GM21447 (cell line): ENCODE measurements around the gene COL5A2.

ENCODE experiments used
- ATAC-seq: cut with Tn5 transposase; IDR thresholded peaks from one replicate; pipeline ENCODE4 v1.9.1; 2021; ENCODE audit not compliant: unreplicated experiment

COL5A2 gene

DNA sequence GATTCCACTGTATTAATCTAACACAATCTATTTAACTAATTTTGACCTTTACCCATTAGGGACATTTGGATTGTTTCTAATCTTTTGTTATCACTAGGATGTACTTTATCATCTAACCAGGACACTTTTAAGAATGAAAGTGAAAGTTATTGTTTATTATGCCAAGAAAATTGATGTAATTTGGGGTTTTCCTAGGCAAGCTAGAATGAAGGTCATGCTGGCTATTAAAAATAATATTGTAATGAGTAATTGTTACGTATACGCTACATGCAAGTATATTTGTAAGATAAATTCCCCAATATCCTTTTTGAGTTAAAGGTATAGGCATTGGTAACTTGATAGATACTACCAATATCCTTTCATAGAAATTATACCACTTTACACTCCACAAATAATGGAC is 74.6 kb downstream of the COL5A2 start:
- ATAC-seq = no peak

DNA sequence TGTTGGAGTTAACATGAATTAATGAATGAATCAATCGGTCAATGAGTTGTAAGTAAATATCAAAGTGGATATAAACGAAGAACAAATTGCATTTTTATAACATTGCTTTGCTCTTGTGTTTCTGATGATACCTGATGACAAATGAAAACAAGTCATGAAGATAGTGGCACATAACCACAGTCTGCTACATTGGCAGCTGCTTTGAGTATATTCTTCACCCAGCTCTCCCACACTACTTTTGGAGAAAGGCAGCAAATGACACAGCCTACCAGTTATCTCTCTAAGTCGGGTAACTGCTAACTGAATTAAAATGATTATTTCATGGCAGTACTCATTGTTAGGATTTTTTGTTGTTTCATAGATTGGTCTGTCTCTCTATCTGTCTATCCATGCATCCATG is 76.8 kb downstream of the COL5A2 start:
- no peak for ATAC-seq

DNA sequence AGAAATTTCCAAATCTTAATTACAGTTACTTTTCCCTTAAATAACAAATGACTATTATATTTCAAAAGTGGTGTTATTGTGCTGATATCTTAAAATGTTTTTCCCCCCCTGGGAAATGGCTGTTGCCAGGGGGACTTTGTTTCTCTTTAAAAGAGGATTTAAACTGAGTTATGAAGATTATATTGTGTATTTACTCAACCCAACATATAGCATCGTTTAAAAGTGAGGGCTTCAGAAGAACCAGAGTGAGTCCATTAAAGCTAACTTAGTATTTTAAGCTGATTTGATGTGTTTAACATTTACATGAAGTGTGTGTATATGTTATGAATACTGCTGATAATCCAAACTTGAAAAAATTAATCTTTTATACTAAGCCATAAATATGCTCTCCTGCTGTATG is 81.6 kb downstream of the COL5A2 start:
- ATAC-seq = no peak

DNA sequence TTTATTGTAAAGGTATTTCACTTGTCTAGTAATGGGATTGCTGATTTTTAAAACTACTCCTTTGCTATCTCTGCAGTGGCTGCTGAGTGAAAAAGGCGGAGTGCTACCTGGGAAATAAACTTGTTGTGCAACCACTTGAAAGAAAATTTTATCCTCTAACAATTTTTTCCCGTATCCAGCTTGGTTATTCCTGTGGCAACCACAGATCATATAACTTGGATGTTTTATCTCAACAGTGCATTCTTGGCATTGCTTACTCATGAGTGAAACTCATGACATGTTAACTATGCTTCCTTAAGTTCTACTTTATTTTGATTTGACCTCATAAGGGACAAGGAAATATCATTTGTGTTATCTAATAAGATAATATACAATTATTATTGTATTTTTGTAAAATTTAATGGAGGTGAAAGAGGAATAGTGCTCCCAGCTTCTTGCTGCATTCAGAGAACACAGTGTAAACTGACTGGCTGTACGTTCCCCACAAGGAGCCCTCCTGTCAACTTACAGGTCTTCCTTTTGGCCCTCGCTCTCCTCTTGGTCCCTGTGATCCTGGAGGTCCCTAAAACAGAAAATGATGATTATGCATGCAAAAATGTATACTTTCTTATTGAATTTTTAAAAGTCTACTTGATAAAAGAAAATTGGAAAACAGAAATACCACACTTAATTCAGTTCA is 82.7 kb downstream of the COL5A2 start:
- ATAC-seq = no peak

DNA sequence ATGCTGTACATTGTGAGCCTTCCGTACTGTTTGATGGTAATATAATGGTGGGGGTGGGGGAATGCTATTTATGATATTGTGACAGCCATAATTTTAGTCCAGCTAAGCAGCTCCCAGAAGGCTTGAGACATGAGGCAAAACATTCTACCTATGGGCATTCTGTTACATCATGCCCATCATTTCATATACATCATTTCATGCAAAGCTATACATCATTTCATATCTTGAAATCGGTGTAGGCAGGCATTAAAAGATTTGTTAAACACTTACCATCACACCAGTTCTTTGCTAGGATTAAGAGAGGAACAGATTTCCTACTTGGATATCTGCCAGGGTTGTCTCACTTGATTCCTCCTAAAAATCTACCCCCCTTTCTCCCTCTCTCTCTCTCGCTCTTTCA is 84.5 kb downstream of the COL5A2 start:
- no peak for ATAC-seq

DNA sequence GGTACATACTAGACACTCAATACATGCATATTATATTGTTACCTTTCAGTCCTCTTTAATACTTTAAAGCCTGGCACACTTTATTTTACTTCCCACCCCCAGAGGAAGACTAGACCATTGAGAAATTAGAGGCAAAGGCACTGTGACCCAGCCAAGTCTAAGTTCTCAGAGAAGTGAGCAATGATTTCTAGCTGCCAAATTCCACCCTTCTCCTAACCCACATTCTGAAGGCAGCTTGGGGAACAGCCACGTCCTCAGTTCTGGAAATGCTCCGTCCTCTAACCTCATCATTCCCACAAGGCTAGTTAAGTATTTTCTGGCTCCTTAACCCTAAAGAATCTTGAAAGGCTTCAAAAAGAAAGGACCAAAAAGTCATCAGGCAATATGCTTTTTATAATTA is 86.6 kb downstream of the COL5A2 start:
- ATAC-seq = no peak

DNA sequence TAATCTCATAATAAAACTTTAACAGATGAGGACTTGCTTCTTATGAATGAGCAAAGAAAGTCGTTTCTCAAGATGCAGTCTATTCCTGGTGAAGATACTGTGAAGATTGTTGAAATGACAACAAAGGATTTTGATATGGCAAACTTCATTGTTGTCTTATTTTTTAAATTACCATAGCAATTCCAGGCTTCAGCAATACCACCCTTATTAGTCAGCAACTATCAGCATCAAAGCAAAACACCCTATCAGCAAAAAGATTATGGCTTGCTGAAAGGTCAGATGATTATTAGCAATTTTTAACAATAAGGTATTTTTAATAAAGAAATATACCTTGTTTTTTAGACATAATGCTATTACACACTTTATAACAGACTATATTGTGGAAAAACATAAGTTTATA is 88.3 kb downstream of the COL5A2 start:
- ATAC-seq = no peak

DNA sequence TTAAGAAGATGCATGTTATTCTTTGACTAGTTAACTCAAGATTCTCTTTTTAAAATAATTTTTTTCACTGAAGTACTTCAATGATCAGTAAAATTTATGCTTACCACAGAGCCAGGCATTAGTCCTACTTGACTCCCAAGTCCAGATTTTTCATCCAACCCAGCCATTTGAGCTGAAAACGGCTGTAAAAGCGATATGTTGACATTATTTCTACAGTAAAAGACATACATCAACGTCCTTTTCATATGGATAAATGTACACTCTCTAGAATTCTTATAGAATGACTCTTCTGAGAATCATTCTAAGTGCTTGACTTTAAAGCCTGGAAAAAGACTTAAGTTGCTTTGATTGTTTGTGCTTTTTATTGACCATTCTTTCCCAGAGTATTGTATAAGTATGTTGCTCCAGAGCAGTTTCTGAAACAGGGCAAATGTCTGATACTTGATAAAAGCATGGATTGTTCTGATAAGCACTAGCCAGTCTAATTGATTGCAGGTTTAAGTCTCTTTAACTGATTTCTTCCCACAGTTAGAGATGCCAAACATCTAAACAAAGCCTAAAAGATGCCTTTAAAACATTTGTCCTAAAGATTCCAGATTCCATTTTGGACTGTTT is 90.9 kb downstream of the COL5A2 start:
- no peak for ATAC-seq

DNA sequence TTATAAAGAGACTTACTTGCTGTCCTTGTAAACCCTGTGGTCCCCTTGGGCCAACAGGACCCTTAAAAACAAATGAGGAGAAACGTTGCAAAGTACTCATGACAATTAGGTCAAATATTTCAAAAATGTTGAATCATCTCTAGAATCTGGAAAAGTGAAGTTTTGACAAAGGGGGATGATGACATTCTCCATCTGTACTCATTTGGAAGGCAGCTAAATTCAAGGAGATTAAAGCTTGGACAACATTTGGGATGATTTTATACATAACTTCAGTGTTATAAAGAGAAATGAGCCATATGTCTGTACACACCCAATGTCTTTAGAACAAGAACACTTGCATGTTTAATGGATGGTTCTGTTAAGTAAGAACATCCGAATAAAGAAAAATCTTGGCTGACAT is 92.9 kb downstream of the COL5A2 start:
- no peak for ATAC-seq

DNA sequence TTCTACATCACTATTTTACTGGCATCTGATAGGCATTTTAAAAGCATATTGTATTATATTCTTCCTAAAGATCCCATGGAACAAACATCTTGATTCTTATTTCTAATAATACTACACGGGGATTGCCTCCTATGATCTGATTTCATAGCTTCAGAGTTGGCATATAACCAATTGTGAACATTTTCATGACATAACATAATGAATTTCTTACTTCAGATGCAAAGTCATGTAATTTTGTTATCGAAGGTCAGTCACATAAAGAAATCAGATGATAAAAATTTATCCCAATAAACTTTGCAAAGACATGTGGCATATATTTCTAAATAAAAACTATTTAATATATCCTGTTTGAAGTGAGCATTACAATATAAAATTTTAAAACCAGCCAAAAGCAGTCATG is 93.3 kb downstream of the COL5A2 start:
- ATAC-seq = no peak

DNA sequence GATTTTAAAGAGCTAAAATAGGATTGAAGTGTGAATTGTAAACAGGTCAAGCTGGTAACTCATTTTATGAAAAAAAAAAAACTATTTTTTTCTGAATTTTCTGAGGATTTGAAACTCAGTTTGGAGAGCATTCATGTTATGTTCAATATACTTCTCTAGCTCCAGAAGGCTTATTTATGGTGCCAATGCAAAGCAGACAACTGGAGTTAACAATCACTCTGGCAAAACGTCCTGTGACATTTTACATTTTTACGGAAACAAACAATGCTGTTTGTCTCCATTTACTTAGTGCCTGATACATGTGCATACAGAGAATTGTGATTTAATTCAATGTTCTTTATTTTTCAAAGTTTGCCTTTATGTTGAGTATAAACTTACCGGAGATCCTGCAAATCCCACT is 96.0 kb downstream of the COL5A2 start:
- no peak for ATAC-seq

DNA sequence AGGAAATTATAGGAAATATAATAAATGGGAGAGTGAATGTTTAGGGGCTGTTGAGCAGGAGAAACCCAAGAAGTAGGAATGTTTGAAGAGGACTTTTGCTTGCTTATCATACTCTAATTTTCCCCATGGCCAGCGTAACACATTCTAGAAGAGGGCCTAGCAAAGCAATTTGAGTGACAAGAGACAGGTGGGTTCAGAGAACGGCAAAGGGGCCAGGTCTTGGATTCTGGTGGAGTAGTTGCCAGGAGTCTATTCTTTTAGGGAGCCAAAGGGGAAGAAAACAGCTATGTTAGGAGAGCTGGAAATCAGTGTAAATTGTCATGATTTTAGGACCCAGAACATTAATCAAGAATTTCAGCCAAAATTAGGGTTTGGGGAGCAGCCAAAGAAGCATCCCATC is 96.5 kb downstream of the COL5A2 start:
- no peak for ATAC-seq

DNA sequence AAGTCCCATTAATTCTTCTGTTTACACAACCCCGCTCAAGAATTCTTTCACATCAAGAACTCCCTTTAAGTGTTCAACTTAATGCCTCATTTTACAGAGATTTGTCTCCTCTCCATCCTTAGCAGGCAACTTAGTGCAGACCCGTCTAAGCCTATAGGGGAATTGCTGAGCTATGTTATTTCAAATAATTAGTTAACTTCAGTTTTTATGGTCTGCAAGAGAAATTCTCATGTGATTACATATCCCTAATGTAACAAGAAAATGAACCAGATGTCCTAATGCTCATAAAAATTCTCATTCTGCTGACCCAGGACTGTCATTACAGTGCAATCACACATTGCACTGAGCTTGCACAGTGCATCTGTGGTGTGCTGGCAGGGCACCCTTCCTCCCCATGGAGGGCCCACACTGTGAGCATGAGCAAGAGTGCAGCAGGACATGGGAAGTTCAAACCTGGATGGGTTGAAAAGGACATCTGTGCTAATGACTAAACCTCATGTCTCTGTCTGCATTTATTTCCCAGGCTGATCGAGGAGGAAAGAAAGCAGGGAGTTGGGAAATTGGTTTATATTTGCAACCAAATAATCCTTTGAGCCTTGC is 97.1 kb downstream of the COL5A2 start:
- ATAC-seq = no peak

DNA sequence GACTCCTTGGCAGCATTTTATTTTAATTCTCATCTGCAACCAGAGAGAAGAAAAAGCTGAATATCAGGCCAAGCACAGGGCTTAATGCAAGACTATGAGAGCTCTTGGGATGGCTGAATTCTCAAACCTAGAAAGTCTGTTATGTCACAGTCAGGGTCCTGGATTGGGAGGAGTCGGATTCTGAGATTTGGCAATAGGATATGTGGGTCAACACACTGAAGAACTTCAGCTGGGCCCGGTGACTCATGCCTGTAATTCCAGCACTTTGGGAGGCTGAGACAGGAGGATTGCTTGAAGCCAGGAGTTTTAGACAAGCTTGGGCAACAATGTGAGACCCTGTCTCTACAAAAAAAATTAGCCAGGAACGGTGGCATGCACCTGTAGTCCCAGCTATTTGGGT is 103.0 kb downstream of the COL5A2 start:
- no peak for ATAC-seq

DNA sequence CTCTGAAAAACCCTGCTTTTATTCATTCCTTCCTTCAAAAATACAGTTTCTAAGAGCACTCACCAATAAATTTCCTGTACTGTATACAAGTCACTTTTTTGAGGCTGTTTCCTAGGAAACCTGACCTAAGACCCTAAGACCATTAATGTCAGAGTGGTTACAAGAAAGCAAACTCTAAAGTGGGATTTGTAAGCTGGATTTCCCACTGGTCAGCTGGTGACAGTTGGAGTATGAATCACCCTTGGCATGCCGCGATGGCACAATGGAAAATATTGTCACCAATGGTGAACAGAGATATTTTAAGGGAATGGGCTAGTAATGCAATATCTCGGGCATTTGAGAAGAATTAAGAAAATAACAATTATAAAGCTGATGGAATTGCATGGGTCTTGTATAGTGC is 103.4 kb downstream of the COL5A2 start:
- no peak for ATAC-seq

DNA sequence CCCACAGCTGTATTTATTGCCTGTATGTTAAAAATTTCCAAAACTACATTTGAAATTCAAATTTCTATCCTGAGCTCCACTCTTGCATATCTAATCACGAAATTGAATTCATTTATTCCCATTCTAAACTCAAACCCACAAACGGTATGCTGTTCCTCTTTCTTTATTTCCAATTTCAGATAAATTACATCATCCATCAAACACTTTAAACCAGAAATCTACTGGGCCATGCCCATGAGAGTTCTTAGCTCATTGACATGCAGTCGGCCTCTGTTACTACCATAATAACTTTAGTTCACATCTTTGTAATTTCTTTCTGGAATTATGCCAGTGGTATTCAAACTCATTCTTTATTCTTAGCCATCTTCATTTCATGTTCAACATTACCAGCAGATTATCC is 105.1 kb downstream of the COL5A2 start:
- ATAC-seq = no peak

DNA sequence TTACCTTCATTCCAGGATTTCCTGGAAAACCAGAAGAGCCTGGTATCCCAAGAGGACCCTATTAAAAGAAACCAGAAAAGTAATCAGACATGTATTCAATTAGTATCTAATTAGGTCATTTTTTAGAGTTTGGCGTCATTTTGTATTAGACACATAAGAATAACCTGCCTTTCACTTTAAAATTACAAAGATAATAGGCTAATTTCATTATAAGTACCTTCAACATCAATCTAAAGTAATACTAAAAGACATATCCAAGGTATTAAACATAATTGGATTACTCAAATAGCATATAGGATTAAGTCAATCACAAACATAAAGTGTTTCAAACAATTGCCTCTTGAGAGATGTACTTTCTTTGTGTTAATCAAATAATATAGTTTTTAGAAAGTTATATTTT is 107.5 kb downstream of the COL5A2 start:
- ATAC-seq = no peak

DNA sequence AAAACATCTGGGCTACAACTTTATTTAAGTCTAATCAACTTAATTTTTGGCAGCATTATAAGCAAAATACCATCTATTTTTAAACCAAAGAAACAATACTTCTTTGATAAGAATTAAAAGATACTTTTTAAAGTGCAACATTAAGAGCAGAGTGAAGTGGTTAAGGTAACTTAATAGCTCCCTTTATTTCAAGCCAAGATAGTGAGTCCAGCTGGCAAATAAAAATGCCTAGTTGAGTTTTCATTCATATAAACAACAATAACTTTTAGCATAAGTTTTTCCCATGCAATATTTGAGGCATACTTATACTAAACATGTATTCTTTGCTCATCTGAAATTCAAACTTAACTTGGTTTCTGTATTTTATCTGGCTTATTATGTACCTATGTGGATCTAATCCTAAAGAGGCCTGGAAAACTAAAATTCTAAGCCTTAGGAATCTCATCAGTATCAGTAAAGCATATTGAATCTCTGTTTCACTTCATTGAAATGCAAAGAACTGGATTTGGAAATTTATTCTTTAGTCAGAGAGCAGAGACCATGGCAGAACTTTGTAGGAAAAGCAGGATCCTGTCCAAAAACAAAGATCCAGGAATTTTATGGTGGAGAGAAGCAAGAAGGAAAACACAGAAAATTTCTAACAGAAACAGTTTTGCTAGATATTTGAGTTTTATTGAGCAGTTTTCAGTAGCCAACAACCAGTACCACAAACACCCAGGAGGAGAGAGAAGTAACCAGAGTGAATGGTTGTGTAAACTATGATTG is 109.5 kb downstream of the COL5A2 start:
- no peak for ATAC-seq

DNA sequence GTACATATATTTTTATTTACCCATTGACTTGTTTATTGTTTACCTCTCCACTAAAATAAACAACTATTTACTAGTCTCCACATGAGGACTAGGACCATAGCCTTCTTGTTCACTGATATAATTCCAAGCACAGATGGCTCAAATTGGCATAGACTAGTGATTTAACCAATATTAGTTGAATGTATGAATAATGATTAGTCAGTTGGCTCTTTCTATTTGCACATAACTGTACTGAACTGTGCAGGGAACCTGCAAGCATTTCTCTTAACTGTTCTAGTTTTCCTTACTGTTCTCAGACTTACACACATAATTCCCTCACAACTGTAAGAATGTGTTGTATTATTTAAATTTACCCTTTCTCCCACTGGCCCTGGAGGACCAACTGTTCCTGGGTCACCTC is 113.5 kb downstream of the COL5A2 start:
- ATAC-seq = no peak

DNA sequence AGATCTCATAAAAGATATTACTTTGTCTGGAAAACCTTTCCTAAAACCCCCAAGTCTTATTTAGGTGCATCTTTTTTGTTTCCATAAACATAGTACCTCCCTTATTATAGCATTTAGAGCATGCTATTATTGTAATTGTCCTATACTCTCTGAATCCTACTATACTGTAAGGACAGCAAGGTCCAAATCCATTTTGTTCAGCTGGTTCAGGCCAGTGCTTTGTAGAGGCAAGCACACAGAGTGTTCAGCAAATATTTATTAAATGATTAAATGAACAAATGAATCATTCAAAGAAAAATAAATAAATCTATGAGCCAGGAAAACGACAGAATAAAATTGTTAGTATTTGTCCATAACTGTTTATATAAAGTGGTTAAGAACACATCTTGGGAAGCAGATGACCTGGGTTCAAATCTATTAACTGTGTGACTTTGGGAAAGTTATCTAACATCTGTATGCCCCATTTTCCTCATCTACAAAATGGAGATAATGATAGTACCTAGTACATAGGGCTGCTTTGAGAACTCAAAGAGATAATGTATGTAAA is 119.4 kb downstream of the COL5A2 start:
- no peak for ATAC-seq

DNA sequence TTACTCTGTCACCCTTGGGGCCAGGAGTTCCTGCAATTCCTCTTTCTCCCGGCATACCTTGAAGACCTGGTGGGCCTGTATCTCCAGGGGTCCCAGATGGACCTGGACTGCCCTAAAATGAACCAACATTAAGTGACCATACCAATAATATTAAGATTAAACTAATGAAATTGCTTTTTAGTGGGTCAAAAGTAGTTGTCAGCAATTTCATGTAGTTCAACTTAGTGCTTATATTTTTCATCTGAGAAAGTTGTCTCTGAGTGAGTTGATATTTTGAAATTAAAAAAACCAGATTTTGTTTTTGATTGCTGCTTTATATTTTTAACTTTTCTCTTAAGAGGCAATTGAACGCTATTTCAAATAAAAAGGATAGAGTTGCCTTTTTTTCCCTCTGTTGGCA is 122.2 kb downstream of the COL5A2 start:
- no peak for ATAC-seq
